ENCODE data around the gene BRMS1.
"Not testable (repeated sequence)": the region's sequence is repeated elsewhere in the genome, so short reads cannot be mapped to it uniquely, and the experiment has no call there.

BRMS1 gene

DNA sequence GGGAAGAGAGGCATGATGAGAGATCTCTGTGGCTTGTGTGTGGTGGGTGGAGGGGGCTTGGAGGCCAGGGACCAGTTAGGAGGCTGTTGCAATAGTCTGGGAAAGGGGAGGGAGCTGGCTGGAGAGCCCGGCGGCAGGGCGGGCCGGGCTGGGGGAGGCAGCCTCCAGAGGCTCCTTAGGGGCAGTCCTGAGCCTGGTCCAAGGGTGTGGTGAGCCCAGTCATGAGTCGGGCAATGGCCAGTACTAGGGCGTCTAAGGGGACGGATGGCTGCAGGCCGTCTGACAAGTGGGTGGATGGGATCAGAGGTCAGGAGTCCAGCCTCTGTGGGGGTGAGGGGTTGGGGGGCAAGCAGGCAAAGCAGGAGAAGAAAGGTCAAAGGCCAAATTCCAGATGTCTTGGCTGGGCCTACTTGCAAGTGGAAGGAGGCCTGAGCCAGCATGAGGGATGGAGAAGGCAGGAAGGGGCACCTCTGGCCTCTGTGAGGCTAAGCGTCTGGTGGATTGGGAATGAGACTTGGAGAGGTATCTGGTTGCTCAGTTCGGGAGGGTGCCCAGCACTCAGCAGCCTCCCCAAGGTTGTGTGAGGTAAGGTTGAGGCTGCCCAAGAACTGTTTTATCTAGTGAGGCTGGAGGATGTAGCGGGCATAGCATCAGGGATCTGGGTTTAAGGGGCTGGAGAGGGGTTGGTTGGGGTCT lies 22.0 kb downstream of the BRMS1 start:
- DNase-seq (ENCODE audit: low read depth), result no peak

DNA sequence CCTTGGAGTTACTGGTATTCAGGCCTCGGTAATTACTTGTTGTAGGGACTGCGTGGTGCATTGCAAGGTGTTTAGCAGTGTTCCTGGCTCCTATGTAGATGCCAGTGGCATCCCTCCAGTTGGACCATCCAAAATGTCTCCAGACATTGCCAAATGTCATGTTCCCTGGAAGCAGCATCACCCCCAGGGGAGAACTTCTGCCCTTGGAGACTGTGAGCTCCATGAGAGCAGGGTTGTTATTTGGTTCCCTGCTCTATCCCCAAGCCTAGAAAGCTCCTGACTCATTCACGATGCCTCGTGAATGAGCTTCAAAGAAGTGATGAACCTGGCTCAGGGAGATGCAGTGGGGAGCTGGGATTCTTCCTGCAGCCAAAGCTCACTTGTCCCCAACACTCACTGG lies 23.3 kb downstream of the BRMS1 start:
- DNase-seq (ENCODE audit: low read depth), result no peak

GRCh38 chr11:66320748-66321147 lies 24.2 kb downstream of the BRMS1 start:
- not testable (repeated sequence) for DNase-seq (ENCODE audit: low read depth)

DNA sequence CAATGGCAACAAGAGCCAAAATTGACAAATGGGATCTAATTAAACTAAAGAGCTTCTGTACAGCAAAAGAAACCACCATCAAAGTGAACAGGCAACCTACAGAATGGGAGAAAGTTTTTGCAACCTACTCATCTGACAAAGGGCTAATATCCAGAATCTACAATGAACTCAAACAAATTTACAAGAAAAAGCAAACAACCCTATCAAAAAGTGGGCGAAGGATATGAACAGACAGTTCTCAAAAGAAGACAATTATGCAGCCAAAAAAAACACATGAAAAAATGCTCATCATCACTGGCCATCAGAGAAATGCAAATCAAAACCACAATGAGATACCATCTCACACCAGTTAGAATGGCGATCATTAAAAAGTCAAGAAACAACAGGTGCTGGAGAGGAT lies 24.6 kb downstream of the BRMS1 start:
- not testable (repeated sequence) for DNase-seq (ENCODE audit: low read depth)

DNA sequence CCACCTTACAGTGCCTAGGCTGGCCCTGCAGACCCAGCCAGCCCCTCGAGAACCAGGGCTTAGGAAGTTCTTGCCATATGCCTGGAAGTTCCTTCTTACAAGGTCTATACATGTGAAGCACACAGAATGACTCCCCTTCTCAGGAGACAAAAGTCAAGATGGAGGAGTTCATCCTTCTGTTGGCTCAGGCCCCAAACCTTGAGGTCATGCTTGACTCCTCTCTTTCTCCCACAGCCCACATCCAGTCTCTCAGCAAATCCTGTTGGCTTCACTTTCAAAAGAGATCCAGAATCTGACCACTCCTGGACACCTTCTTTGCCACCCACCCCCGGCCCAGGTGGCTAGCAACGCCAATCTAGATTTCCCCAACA lies 26.3 kb downstream of the BRMS1 start:
- DNase-seq (ENCODE audit: low read depth), result no peak

GRCh38 chr11:66317723-66318599 lies 26.9 kb downstream of the BRMS1 start:
- DNase-seq (ENCODE audit: low read depth), result no peak

DNA sequence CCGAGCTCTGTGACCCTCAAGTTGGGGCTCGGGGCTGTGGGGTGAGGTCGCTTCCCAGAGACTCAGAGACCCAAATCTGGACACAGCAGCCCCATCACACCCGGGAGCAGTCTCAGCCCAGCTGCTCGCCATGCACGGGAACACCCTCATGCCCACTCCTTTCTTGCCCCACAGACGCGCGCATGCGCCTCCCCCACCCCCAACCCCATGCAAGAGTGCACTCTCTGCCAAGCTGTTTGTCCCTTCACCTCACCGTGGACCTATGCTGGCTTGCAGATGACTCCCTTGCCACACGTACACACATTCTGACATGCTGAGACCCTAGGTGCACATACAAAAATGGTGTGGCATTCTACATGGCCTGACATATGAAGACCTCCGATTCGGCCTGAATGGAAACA lies 27.6 kb downstream of the BRMS1 start:
- DNase-seq (ENCODE audit: low read depth), result no peak

GRCh38 chr11:66316849-66317251 lies 28.1 kb downstream of the BRMS1 start, which contains the start of gene CD248:
CD248 (minus strand) TSS chr11:66317044; CDS start chr11:66317027, 17 bp downstream.
- no peak for DNase-seq (ENCODE audit: low read depth)

GRCh38 chr11:66315921-66316811 lies 28.7 kb downstream of the BRMS1 start:
- no peak for DNase-seq (ENCODE audit: low read depth)

DNA sequence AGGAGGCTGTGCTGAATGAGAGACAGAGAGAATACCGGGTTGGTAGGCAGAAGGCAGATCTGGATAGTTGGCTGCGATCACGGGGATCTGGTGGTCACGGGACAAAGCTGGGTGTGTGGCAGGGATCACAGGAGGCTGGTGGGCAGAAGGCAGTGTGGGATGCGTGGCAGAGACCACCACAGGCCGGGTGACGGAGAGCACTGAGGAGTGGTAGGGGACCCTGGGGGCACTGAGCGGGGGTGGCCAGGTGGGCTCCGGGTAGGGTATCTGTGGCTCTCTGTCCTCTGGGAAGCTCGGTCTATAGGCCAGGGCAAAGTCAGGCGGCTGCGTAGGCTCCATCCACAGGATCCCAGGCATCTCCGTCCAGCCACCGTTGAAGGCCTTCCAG lies 29.4 kb downstream of the BRMS1 start:
- DNase-seq (ENCODE audit: low read depth), result no peak

DNA sequence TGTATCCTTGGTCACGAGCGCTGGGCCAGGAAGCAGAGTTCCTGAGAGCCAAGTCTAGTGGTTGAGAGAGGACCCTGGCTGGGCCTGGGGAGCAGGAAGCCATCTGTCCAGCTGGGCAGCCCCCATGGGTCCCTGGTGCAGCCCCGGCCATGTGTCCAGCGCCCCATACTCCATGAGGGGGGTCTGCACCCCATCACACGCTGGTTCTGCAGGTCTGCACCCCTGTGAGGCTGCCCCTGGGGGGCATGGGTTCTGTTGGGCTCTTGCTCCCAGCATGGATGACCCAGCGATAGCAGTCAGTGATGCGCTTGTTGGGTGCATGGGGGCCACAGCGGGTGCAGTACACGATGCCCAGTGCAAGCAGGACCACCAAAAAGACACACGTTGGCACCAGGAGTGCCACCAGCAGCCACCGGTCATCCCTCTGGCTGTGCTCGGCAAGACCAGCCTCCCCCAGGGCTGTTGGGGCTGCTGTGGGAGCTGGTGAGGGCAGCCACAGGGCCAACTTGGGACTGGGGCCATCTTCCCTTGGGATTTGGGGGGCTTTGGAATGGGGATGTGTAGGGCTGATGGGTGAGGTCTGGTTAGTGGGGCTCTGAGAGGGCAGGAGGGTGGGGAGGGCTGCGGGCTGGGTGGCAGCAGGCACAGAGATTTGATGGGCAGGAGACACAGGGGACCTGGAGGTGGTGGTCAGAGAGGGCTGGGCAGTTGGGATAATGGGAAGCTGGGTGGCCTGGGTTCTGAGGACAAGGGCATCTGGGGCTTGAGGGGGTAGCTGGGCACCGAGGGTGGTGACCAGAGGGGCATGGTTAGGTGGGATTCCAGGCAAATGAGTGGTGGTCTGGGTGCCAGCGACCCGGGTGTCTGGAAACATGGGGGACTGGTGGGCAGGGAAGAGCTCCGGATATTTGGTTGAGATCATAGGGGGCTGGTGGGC lies 30.1 kb downstream of the BRMS1 start:
- DNase-seq (ENCODE audit: low read depth), result no peak

- no peak for DNase-seq (ENCODE audit: low read depth)
These were observed 30.8 kb downstream of the BRMS1 start for GRCh38 chr11:66314186-66314501.

GRCh38 chr11:66313321-66314185 lies 31.4 kb downstream of the BRMS1 start:
- DNase-seq (ENCODE audit: low read depth), result no peak

GRCh38 chr11:66312549-66313320 lies 32.2 kb downstream of the BRMS1 start:
- DNase-seq (ENCODE audit: low read depth), result peak; percentile 92

DNA sequence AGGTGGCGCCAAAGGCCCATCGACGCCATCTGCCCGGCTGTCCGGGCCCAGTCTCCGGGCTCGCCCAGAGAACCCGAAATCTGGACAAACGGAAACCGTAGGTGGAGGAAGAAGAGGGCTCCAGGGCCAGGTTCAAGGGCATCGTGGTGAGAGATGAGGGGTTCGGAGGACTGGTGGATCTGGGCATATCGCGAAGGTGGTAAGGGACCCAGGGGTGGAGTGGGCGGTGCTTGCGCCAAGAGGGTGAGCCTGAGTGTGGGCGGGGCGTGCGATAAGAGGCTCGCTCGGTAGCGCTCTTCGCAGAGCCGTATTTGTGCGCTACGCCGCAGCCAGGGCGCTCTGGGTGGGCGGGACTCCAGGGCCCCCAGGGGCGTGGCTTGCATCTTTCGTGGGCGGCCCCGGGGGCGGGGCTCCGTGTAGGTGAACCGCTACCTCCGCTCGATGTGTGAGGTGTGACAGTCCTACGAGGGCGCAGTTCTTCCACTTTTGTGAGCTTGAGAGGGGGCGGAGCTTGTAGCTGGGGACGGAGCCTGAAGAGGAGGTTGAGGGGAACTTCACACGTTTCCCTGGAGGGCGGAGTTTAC lies 32.8 kb downstream of the BRMS1 start:
- peak; percentile 96 for DNase-seq (ENCODE audit: low read depth)

DNA sequence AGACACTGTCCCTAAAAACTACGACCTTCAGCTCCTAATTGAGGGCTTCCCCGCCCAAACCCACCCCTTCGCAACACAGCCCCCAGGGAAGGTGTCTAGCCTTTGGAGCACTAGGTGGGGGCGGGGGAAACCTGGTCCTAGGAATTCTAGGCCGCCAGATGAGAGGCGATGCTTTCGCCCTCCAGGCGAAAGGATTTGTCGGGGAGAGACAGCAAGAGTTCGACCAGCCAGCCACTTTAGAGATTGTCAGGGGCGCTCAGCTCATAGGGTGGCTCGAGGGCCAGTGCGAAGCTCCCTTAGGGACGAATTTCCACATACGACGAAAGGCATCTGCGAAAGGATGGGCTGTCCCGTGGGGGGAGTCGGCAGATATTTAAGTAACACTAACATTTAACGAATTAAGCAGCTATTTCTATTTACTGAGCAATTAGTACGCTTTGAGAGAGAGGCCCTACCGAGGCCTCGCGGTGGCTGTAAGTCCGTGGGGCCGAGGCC lies 33.4 kb downstream of the BRMS1 start:
- DNase-seq (ENCODE audit: low read depth), result no peak

DNA sequence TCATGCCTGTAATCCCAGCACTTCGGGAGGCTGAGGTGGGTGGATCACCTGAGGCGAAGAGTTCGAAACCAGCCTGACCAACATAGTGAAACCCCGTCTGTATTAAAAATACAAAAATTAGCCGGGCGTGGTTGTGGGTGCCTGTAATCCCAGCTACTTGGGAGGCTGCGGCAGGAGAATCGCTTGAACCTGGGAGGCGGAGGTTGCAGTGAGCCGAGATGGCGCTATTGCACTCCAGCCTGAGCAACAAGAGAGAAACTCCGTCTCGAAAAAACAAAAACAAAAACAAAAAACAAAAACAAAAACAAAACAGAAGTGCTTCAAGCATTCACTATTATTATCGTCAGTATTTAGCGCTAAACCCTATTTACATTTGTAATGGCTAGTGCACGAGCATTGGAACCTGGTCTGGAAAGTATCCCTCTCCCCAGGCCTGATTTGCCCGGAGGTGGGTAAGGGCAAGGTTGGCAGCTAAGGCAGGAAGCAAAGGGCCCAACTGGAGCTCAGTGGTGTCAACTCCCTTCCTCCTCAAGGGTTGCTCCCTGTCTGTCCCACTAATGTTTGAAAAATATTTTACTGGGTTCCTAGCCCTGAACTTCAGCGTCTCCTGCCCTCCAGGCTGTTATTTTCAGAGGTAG lies 34.0 kb downstream of the BRMS1 start:
- DNase-seq (ENCODE audit: low read depth), result not testable (repeated sequence)

DNA sequence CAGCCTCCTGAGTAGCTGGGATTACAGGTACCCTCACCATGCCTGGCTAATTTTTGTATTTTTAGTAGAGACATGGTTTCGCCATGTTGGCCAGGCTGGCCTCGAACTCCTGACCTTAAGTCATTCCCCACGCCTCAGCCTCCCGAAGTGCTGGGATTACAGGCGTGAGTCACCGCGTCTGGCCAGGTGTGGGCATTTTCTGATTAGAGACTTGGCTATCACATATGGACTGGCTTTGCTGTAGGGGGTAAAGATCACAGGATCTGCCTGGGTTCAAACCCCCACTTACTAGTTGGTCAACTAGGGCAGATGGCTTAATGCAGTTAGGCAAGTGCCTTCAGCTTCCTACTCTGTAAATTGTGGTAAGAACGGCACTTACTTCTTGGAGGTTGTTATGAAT lies 34.6 kb downstream of the BRMS1 start:
- DNase-seq (ENCODE audit: low read depth), result no peak

DNA sequence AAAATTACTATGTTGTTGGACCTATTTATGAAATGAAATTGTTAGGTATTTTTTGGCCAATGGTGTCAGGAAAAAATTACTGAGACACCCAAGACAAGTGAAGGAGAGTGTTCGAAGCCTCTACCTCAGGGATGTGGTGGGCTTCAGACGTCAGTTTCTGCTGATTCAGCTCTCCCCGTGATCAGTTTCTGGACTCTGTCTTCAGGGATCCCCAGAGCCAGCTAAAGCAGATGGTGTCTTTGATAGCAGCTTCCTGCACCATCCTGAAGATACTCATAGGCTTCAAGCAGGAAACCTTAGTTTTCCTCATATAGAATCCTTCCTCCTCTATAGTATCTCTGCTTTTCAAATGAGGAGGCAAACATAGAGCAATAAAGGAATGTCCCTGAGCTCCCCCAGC lies 35.4 kb downstream of the BRMS1 start:
- DNase-seq (ENCODE audit: low read depth), result no peak
